HG03175 (cell line): ENCODE results near the gene KDM2A.
A peak's percentile ranks its signal among the peaks of the same experiment; 100 is the strongest.
"Not testable (repeated sequence)": the region's sequence is repeated elsewhere in the genome, so short reads cannot be mapped to it uniquely, and the experiment has no call there.

ENCODE experiments used
- ATAC-seq: cut with Tn5 transposase; IDR thresholded peaks from one replicate; pipeline ENCODE4 v1.9.1; 2021; ENCODE audit warnings: mild to moderate bottlenecking, moderate library complexity; ENCODE audit not compliant: unreplicated experiment

The KDM2A gene

DNA sequence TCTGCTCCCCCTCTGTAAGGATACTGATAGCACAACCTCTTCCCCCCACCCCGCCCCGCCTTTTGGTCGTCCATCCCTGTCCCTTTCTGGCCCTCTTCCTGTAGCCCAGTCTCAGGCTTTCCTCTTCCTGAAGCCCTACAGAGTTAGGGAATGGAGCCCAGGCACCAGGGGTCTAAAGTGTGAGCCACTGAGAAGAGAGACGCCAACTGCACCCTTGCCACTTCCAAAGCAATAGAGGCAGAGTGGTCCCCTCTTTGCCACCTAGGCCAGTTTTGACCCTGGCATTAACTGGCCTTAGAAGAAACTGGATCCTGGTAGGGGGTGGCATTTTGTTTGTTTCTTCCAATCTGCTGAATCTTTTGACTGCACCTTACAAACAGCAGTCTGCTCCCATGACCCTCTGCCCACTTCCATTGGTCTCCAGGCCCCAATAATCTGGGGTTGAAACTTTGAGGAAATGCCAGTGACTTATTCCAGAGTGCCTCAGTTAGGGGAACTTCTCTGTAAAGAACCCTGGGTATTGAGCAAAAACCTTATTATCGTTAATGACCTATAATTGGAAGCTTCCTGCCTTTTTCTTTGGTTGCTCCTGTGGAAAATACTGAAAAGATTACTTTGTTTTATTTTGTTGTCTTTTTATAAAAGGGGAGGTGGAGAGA lies 137.5 kb downstream of the KDM2A start:
- no peak for ATAC-seq

DNA sequence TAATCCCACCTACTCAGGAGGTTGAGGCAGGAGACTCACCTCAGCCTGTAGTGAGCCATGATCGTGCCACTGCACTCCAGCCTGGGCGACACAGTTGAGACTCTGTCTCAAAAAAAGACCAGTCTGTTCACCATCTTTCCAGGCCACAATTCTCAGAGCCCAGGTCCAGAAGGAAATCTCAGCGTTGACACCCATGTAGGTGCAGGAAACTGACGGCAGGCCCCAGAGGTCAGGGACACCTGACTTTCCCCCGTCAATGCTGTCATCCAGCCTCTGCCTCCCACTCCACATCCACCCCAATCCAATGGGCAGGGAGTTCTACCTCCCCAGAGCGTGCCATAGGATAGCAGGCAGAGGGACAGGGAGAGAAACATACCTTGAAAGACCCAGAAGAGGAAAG lies 141.3 kb downstream of the KDM2A start:
- ATAC-seq, result no peak

DNA sequence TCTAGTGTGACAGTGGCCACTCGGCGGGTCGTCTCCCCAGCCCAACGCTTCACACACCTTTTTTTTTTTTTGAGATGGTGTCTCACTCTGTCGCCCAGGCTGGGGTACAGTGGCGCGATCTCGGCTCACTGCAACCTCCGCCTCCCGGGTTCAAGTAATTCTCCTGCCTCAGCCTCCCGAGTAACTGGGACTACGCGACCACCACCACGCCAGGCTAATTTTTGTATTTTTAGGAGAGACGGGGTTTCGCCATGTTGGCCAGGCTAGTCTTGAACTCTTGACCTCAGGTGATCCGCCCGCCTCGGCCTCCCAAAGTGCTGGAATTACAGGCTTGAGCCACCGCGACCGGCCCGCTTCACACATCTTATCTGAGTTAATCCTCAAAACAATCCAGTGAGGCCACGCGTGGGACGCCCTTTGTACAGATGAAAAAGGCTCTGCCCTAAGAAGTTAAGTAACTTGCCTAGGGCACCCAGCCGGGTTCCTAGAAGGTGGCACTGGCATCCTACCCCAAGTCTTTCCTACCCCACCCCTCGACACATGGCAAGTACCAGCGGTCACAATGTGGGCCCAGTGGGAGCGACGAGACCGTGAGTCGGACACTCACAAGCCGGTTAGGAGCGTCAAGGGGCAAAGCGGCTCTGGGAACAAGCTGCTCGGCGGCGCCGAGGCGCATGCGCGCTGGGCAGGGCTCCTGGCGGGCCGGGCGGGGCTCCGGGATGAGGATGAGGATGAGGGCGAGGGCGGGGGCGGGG lies 142.0 kb downstream of the KDM2A start:
- not testable (repeated sequence) for ATAC-seq

DNA sequence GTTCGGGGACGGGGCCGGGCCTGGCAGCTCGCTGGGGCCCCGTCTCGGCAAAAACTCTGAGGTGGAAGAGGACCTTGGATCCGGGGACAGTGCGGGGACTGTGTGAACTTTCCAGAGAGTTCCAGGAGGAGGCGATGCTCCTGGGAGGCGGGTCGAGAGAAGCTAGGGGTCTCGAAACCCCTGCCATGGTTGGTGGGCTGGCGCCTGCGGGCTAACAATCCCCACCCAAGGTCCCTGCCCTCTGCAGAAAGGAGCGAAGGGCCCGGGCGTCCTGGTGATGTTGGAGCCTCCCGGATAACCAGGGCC lies 142.5 kb downstream of the KDM2A start:
- ATAC-seq, result no peak

DNA sequence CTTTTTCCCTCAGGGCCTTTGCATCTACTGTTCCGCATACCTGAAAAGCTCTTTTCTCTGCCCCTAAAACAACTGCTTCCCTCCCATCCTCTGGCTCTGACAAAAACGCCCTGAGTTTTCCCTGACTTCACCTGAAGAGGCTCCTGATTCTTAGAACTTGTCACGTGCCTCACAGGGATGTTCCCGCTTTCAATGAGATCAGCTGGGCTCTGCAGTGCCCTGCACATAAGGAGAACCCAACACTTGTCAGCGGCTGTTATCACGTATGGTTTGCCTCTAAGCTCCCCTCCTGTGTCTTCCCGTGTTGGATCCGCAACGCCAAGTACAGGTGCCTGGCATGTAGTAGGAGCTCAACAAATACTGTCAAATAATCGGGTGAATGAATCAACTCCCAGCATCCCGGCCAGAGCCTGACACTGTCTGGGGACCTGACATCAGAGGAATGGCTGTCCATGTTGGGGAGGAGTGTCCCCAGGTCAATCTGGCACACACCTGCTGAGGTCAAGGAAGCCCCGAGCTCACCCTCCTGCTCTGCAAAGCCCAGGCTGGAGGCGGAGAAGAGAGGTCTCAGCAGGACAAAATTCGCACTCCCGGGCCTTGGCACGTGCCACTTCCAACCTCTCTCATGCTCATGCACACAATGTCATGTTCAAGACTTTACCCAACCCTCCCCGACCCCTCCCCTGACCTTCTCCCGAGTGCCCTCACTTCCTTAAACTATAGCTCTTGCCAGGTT lies 143.1 kb downstream of the KDM2A start:
- ATAC-seq, result no peak

DNA sequence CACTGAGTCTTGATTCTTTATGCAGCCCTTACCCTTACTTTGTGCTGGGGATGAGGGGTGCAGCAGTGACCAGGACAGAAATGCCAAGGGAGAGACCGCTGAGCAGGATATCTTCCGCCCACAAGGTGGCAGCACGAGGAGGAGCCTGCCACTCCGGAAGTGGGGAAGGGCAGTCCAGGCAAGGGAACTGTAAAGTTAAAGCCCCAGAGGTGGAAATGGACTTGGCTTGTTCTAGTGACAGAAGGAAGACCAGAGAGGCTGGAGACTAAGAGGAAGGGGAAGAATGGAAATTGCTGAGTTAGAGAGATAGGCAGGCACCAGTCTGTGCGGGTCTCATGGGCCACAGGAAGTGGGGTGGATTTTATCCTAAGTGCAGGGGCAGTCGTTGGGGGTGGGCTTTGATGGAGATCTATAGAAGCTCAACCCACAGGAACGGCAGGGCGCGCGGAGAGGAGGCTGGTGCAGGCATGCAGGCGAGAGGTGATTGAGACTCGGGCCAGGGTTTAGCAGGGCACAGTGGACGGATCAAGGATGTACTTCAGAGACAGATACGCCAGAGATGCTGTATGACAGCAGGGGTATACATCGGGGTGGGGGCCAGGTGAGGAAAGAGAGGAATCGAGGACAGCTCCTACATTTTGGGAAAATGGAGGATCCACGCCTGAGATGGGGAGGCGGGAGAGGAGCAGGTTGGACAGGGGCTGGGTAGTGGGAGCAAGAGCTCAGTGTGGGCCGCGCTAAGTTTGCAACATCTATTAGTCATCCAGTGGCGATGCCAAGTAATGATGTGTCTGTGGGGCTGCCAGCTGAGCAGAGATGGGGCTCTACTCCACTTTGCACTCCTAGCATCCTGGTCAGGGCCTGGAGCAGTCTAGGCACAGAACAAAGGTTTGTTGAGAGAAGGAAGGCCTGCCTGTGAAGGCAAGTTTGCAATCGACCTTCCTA lies 143.9 kb downstream of the KDM2A start:
- ATAC-seq, result no peak

DNA sequence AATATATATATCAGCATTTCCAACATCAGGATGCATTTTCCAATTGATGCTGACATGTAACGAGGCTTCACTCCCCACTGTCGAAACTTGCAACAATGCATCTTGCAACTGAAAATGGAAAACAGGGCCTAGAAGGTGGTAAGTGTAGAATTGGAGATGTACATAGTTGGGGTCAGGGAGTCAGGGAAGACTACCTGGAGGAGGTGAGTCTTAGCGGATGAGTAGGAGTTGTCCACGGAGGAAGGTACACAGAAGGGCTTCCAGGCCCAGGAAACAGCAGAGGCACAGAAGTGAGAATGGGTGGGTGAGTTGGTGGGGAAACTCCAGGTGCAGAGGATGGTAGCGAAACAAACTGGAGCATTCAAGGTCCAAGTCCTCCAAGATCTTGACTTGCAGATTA lies 145.2 kb downstream of the KDM2A start:
- no peak for ATAC-seq

DNA sequence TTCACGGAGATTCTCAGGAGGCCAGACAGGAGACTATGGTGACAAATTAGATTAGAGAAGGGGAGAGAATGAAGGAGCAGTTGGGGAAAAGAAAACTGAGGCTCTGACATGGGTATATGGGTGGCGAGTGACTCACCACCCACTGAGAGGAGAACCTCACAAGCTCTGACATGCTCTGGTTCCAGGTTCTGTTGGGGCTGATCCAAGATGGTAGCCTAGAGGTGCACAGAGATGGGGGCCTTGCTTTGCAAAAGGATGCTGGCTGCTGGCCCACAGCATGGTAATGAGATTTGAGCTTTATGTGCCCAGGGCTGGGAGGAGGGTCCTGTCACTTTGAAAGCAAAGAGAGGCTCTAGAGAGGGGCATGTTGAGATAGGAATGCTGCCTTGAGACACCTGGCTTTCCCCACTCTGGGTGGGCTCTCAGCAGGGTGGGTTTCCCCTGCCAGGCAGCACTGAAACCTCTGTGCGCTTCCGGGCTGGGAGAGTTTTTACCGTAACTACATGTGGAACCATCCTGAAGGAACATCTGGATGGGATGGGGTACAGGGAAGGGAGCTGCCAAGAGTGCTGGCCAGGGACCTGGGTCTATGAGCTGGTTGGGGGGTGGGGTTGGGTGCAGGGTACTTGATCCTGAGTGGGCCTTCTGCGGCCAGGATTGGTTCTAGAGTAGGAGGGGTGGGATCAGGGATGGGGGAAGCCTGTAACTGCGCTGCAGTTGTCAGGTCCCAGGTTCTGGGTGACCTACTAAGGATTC lies 146.0 kb downstream of the KDM2A start:
- no peak for ATAC-seq

DNA sequence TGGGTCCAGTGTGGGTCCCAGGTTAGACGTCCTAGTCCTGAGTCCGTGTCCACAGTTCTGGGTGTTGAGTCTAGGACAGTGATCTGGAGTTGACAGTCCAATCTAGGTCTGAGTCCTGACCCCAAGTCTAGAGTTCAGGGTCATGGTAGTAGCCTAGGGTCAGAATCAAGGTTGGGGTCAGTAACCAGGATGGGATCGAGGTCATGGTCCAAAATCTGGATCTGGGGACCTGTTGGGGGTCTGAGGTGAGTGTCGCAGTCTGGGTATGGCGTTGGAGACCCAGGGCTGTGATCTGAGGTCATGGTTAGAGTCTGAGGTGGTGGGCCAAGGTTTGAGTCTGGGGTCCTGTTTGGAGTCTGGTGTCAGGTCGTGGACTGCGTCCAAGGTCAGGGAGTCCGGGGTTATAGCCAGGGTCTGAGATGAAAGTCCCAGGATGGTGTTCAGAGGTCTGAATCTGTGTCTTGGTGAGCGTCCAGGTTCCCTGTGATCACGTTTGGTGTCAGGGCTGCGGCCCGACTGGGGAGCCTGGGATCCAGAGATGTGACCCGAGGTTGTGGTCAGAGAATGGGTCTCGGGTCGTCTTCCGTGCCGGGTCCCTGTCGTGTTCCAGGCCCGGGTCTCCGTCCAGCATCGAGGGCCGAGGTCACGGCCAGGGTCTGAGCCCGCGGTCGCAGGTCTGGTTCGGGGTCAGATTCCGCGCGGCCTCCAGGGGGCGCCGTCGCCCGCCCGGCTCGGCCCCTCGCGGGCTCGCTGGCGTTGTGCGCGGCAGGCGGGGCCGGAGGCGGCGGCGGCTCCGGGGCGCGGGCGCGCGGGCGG lies 146.8 kb downstream of the KDM2A start:
- ATAC-seq, result no peak

DNA sequence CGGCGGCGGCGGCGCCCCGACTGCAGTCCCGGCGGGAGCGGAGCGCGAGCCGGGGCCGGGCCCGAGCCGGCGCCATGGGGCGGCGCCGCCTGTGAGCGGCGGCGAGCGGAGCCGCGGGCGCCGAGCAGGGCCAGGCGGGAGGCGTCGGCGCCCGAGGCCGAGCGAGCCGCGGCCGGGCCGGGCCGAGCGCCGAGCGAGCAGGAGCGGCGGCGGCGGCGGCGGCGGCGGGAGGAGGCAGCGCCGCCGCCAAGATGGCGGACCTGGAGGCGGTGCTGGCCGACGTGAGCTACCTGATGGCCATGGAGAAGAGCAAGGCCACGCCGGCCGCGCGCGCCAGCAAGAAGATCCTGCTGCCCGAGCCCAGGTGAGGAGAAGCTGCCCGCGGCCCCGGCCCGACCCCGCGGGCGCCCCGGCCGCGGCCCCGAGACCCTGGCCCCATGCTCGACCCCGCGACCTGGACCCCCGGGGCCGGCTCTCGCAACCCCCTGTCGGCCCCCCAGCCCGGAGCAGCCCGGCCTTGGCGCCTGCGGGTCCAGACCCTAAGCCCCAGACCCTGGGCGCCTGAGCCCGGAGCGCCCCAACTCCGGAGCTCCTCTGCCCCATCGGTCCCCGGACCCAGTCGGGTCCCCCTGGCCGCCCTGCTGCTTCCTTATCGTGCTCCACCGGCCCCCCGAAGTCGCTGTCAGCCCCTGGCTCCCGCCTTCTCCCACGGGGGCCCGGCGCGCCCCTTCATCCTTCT lies 147.6 kb downstream of the KDM2A start, which contains the start of gene GRK2:
Gene GRK2 (plus strand): TSS at position 25 of the 739 bp plus-strand sequence. CDS start 227 bp downstream, at position 252.
- no peak for ATAC-seq

DNA sequence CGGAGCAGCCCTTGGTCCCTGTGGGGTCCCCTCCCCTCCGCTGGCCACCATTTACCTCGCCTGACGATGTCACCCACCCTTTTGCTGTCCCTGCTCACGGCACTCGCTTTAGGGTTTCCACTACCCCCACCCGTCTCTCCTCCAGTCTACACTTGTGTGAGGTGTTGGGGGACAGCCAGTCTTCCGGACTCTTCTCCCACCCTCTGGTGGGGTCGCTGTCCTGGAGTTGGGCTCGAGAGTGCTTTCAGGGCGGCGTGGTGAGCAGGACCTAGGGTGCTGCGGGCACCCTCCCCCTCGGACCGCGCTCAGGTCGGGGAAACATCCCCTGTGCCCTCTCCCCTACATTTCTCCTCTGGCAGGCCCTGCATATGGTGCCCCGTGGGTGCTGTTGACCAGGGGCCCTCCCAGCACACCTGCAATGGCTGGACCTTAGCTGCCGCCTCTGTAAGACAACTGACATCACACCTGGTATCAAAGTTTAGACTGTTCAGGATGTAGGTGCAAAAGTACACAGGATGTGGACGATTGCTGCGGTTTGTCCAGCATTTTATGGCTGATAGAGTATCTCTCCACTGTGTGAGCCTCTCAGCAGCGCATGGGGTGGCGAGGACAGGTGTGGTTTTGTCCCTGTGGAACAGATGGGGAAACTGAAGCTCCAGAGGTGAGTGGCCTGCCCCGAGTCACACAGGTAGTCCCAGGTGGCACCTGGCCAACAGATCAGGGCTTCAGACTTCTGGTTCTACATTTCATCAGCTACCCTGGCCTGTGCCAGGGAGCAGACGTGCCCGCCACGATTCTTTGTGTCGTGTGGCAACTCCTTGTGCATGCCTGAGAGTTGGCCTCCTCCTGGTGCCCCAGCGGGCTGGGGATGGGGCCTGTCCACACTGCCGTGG lies 148.4 kb downstream of the KDM2A start:
- ATAC-seq, result no peak

DNA sequence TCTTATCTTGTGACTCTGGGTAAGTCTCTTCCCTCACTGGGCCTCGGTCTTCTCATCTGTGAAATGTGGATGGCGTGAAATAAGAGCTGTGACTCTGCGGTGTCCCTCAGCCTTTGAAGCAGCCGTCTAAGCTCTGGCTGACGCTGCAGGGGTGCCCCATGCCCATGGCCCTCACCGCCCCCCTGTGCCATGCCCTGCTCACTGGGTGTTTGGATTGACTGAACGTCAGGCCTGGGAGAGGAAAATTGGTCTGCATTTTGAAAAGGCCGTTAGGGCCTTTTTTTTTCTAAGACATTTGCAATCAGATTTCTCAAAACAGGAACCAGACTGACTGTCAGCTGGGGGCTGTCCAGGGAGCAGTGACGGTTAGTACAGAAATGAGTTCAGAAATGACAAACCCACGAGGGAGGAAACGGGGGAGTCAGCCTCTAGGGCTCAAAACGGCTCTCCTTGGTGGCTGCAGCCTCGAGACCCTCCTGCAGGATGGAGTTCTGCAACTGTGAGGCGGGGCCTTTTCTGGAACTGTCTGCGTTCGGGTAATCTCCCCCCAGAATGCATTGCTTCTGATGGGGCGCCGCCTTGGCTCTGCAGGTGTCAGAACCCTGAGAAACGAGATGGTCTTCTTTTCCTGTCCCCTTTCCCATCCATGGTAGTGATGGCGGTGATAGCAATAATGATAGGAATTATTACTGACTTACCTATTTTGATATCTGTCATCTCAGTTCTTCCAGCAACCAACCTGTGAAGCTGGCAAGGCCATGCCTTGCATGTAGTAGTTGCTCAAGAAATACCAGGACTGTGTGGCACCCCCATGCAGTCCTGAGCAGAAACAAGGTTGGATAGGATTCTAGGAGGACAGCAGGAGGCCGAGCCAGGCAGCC lies 149.3 kb downstream of the KDM2A start:
- ATAC-seq, result peak; percentile 45

DNA sequence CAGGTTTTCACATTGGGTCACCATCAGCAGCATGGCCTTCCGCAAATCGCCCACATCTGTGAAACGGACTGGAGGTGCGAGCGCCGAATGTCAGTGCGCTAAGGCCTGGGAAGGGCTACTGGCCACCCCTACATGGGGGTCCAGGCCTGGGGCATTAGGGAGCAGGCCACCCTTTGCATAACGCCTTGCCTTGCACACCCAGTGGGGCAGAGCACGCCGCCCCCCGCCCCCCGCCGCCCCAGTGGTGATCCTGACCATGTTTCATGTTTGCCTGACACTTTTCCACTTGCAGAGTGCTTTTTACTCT lies 149.9 kb downstream of the KDM2A start:
- no peak for ATAC-seq

DNA sequence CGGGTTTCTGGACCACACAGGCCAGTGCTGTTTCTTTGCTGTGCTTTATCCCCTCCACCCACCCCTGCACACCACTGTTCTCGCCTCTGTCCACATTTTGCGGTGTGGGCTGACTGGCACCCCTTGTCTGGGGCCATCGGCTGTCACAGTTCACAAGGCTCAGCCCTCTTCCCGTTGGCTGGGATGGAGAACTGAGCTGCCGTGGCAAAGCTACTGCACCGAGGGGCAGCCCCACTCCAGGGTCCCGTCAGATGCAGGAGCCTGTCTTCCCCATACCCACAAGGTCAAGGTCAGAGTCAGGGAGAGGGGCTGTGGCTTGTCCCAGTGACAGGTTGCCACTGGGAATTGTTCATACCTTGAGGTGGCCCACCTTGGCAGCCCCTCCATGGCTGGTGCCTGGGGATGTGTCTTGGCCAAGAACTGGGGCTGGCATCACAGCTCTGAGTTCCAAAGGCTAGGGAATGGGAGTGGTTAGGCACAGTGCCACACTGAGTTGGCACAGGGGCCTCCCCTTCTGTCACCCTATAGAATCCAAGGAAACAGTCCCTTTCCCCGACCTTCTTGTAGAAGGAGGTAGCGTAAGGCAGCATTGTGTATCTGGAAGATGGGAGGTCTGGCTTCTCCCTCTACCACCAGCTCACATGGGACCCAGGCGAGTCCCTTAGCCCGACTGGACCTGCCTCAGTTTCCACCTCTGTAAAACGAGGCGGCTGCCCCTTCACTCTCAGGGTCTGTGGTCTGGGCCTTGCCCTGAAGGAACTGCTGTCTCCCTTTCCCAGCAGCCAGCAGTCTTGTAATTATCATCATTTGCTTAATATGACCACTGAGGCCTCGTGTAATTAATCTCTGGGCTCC lies 150.6 kb downstream of the KDM2A start:
- no peak for ATAC-seq

DNA sequence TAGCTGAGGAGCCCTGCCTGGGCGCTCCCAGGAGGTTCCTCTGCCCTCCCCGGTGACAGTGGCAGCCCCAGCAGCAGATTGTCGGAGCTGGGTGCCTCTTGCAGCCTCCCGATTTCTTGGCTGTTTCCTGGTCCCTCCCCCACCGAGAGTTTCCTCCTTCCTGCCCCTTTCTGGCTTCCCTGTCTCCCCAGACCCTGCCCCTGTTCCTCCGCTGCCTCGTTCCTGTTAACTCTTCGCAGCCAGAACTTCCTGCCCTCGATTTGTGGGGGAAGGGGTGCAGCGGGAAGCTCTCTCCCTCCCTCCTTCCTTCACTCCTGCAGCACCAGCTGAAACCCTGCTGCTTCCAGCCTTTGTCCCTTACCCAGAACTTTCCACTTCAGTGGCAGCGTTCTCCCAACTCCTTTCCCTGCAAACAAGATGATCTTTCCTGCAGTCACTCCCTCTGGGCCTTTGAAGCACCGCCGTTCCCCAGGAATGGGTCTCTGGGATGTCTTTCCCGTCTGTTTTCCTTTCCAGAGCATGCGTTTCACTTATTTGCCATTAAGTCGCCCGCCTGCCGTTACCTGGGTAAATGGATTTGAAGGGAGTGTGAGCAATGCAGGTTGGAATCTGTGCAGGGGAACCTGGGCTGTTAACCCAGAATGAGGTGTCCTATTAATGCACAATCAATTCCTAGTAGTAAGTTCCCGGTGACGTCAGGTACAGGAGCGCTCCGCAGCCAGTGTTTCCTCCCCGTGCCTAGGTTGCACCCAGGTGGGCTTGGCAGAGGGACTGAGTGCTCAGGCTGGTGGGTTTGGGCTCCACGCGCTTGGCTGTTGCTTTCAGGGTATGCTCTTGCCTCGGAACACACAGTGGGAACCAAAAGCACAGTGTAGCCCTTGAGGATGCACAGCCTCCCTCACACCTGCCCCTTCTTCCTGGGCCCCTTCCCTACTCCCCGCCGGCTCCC lies 151.5 kb downstream of the KDM2A start:
- ATAC-seq, result no peak
